HCT116 (cell line): ENCODE data around the gene CRELD2.

Source experiments
- CTCF ChIP-seq, 3 experiments: fragments of 200-600 bp in 1 of 3; sonication (generic) in 1 of 3; IDR thresholded peaks in 2 of 3; conservative IDR thresholded peaks in 1 of 3; 2 replicates each; pipeline ENCODE4 v1.5.1; 2012 to 2017; ENCODE audit warnings: low read depth in 2 of 3, low read length in 2 of 3, antibody characterized with exemption in 1 of 3, borderline replicate concordance in 1 of 3, control low read depth in 1 of 3, mild to moderate bottlenecking in 1 of 3, mixed read lengths in 1 of 3, mixed run types in 1 of 3, moderate library complexity in 1 of 3; ENCODE audit not compliant: insufficient read depth in 1 of 3
- EZH2 ChIP-seq: fragments of 200-600 bp; sonication (generic); IDR thresholded peaks from 2 replicates; pipeline ENCODE4 v1.6.1; 2017; ENCODE audit warnings: antibody characterized with exemption, mixed run types
- EZH2phosphoT487 ChIP-seq: fragments of 200-600 bp; IDR thresholded peaks from 2 replicates; pipeline ENCODE4 v1.6.1; 2018; ENCODE audit warnings: antibody characterized with exemption, borderline replicate concordance
- JUND ChIP-seq: IDR thresholded peaks from 2 replicates; pipeline ENCODE4 v1.6.1; 2012
- POLR2A ChIP-seq: IDR thresholded peaks from 2 replicates; pipeline ENCODE4 v1.7.0; 2011; ENCODE audit warnings: borderline replicate concordance; ENCODE audit not compliant: insufficient read depth, insufficient read length; ENCODE audit errors: extremely low read depth
- POLR2AphosphoS5 ChIP-seq: IDR thresholded peaks from 2 replicates; pipeline ENCODE4 v1.6.1; 2011; ENCODE audit warnings: mild to moderate bottlenecking, low read depth, low read length, moderate library complexity
- RAD21 ChIP-seq: IDR thresholded peaks from 2 replicates; pipeline ENCODE4 v1.6.1; 2012; ENCODE audit warnings: low read depth, mild to moderate bottlenecking
- SRF ChIP-seq: IDR thresholded peaks from 2 replicates; pipeline ENCODE4 v1.6.1; 2012; ENCODE audit warnings: low read depth
- ZBTB33 ChIP-seq: IDR thresholded peaks from 2 replicates; pipeline ENCODE4 v1.6.1; 2011; ENCODE audit warnings: mild to moderate bottlenecking, low read length, moderate library complexity; ENCODE audit not compliant: insufficient replicate concordance; ENCODE audit errors: extremely low read depth
- ZNF274 ChIP-seq: fragments of 200-500 bp; sonication (Bioruptor generic); IDR thresholded peaks from 2 replicates; pipeline ENCODE4 v1.6.1; 2014; ENCODE audit warnings: mild to moderate bottlenecking, low read depth, low read length, inconsistent platforms

GRCh38 chr22:49926916-49927315 lies 8.5 kb downstream of the CRELD2 start:
- TF ChIP-seq RAD21 (no peak), EZH2phosphoT487 (no peak), CTCF (IDR thresholded peaks at IDR 0.05 in 2 of 3, conservative IDR thresholded peaks at IDR 0.05 in 1 of 3; ENCODE audit: borderline replicate concordance in 1 of 3, insufficient read depth in 1 of 3, low read depth in 2 of 3, low read length in 2 of 3) (no peak), POLR2A (no peak), ZNF274 (no peak), EZH2 (no peak), POLR2AphosphoS5 (no peak), ZBTB33 (no peak), SRF (no peak), JUND (no peak)
